Measurements from ENCODE around the gene KCNH1. TPM values are rescaled to one million over a fixed set of nuclear protein-coding genes. Genes with fewer than 3 reads are reported as not detected.

The KCNH1 gene
- total RNA-seq, 2 donors from 2014 or later = 0.68 to 1.2 TPM

DNA sequence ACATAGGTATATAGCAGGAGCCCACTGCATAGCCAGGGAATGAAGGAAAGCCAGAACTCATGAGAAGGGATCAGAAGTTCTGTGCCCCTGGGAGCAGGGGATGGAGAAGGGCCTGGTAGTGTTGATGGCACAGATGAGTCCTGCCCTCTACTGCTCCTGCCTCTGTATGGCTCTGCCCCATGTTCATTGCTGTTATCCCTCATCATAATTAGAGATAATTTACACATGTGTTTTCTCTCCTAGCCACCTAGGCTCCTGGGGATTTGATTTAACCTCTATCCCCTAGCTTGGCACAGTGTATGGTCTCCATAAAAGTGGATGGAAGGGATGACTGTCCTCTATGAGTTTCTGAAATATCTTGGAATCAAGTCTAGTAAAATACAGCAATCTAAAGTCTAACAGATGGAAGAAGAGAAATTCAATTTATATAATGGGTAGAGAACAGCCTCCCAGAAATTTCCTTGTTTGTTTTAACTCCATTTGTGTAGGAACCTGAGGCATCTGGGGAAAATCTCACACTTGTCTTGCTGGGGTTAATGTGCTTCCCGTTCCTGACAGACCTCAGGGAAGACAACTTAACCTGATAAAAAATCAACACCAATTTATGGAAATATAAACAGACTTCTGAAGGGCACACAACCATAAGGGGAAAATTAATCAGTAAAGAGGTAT lies 411.4 kb downstream of the KCNH1 start:
- intact Hi-C loops (cut with DNase I) = no loop called here
- Histone ChIP-seq H3K4me1 (replicated peaks) (no peaks in the 10 kb centered on the region), H3K36me3 (no peaks in the 10 kb centered on the region), H3K9me3 (no peaks in the 10 kb centered on the region), H3K27me3 (replicated peaks; ENCODE audit: insufficient read depth) (no peaks in the 10 kb centered on the region), H3K27ac (no peak overlapping the region), H3K4me3 (no peak overlapping the region)
- WGBS = 32% methylated on average over 1 of the region's 1 CpG
- TF ChIP-seq, protein P1, sequence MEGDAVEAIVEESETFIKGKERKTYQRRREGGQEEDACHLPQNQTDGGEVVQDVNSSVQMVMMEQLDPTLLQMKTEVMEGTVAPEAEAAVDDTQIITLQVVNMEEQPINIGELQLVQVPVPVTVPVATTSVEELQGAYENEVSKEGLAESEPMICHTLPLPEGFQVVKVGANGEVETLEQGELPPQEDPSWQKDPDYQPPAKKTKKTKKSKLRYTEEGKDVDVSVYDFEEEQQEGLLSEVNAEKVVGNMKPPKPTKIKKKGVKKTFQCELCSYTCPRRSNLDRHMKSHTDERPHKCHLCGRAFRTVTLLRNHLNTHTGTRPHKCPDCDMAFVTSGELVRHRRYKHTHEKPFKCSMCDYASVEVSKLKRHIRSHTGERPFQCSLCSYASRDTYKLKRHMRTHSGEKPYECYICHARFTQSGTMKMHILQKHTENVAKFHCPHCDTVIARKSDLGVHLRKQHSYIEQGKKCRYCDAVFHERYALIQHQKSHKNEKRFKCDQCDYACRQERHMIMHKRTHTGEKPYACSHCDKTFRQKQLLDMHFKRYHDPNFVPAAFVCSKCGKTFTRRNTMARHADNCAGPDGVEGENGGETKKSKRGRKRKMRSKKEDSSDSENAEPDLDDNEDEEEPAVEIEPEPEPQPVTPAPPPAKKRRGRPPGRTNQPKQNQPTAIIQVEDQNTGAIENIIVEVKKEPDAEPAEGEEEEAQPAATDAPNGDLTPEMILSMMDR (IDR thresholded peaks at IDR 0.05) = no peak
- TF ChIP-seq POLR2A (IDR thresholded peaks at IDR 0.05) (no peak), POLR2AphosphoS5 (IDR thresholded peaks at IDR 0.05) (no peak)
- DNase-seq (ENCODE audit: low spot score) = no peak

DNA sequence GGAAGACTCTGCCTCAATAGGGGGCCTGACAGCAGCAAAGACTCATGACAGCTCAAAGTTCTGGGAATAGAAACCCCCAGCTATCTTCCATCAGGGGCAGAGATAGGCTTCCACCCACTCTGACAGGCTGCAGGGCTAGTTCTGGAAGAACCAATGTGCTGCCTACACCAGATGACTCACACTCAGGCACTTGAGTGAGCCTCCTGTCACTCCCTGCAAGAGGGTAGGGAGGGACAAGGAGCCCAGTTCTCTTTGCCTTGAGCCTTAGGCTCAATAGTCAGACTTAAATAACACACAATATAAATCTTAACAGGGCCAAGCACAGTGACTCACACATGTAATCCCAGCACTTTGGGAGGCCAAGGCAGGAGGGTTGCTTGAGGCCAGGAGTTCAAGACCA lies 418.9 kb downstream of the KCNH1 start:
- Histone ChIP-seq H3K27ac (no peak overlapping the region), H3K9me3 (no peaks in the 10 kb centered on the region), H3K4me1 (replicated peaks) (no peaks in the 10 kb centered on the region), H3K27me3 (replicated peaks; ENCODE audit: insufficient read depth) (no peaks in the 10 kb centered on the region), H3K4me3 (no peak overlapping the region), H3K36me3 (no peaks in the 10 kb centered on the region)
- intact Hi-C loops (cut with DNase I) = no loop called here
- no peak for DNase-seq (ENCODE audit: low spot score)
- TF ChIP-seq POLR2AphosphoS5 (IDR thresholded peaks at IDR 0.05) (no peak), POLR2A (IDR thresholded peaks at IDR 0.05) (no peak)
- TF ChIP-seq, protein P1 (IDR thresholded peaks at IDR 0.05) = no peak

DNA sequence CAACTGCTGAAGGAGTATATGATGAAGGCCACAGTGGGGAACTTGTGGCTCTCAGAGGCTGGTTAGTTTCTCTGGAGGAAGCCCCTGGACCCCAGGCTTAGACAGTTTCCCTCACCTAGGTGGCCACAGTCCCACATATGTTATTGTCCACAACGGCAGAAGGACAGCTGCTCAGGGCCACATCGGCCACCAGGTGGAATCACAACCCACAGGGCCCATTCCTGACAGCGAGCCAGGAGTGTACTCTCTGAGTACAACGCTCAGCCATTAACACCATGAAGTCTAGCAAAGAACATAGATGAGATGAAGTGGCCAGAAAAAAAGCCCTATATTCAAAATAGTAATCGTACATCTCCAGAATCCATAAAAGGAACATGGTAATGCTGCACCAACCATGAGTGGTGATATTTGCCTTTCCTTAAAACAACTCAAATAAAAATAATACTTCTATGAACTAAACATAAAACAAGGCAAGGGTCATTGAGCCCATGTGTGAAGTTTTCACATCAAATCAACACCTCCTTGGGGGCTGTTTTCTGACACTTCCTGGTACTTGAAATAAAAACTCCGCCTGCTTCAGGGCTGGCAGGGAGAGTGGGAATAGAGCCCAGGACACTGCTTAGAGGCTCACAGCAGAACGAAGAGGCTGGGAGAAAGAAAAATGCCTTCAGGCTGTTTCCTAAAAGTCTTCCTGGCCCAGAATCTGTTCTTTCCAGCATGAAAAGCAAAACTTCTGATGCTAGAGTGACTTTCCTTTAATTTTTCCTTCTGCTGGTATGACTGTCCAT lies 421.9 kb downstream of the KCNH1 start:
- Histone ChIP-seq H3K27me3 (replicated peaks; ENCODE audit: insufficient read depth) (no peaks in the 10 kb centered on the region), H3K36me3 (no peaks in the 10 kb centered on the region), H3K9me3 (no peaks in the 10 kb centered on the region), H3K4me1 (replicated peaks) (peaks cover 3% of the 10 kb centered on the region), H3K4me3 (no peak overlapping the region), H3K27ac (no peak overlapping the region)
- DNase-seq (ENCODE audit: low spot score) = no peak
- intact Hi-C loops (cut with DNase I) = no loop called here
- TF ChIP-seq POLR2AphosphoS5 (IDR thresholded peaks at IDR 0.05) = no peak
- TF ChIP-seq POLR2A (IDR thresholded peaks at IDR 0.05) = no peak
- TF ChIP-seq, protein P1 (IDR thresholded peaks at IDR 0.05) = no peak
- WGBS = 62% methylated on average over 7 of the region's 7 CpGs

DNA sequence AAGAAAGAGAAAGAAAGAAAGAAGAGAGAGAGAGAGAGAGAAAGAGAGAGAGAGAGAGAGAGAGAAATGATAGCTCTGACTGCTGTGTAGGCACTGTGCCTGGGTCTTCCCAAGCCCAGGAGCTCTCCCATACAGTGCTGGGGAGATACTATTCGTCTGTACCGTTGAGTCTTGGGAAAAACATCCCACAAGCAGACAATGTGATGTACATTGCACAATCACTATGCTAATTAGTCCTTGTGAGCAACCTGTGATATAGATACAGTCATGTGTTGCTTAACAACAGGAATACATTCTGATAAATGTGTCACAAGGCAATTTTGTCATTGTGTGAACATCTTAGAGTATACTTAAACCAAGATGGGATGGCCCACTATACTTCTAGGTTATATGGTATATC lies 424.2 kb downstream of the KCNH1 start:
- Histone ChIP-seq H3K4me1 (replicated peaks) (peaks cover 3% of the 10 kb centered on the region), H3K9me3 (no peaks in the 10 kb centered on the region), H3K4me3 (no peak overlapping the region), H3K36me3 (no peaks in the 10 kb centered on the region), H3K27ac (no peak overlapping the region), H3K27me3 (replicated peaks; ENCODE audit: insufficient read depth) (no peaks in the 10 kb centered on the region)
- TF ChIP-seq POLR2AphosphoS5 (IDR thresholded peaks at IDR 0.05) = no peak
- TF ChIP-seq, protein P1 (IDR thresholded peaks at IDR 0.05) = no peak
- TF ChIP-seq POLR2A (IDR thresholded peaks at IDR 0.05) = no peak
- 92% methylated on average over 2 of the region's 2 CpGs for WGBS
- intact Hi-C loops (cut with DNase I) = no loop called here
- no peak for DNase-seq (ENCODE audit: low spot score)

Measured in prostate gland (tissue), 2 donors.